Kidney epithelial cell (primary cell): ENCODE results near the gene HDHD2. TPM values are rescaled to one million over a fixed set of nuclear protein-coding genes. Genes with fewer than 3 reads are reported as not detected.

ENCODE experiments used
- DNase-seq: peaks from one replicate; pipeline ENCODE4 v3.0.0-alpha.2; 2010; ENCODE audit warnings: low read depth
- H3K27me3 ChIP-seq: 2 replicates; pipeline ENCODE4 v1.6.0; 2011; ENCODE audit warnings: low read length; ENCODE audit not compliant: control insufficient read depth, insufficient read depth
- H3K36me3 ChIP-seq: 2 replicates; pipeline ENCODE4 v1.5.1; 2011; ENCODE audit warnings: low read length; ENCODE audit not compliant: control insufficient read depth, insufficient read depth
- H3K4me3 ChIP-seq: 2 replicates; pipeline ENCODE4 v1.5.1; 2011; ENCODE audit warnings: low read depth, mild to moderate bottlenecking, control low read depth, low read length
- CTCF ChIP-seq: IDR thresholded peaks from 2 replicates; pipeline ENCODE4 v1.5.1; 2011; ENCODE audit warnings: mild to moderate bottlenecking, moderate library complexity, low read length, control low read depth, inconsistent platforms; ENCODE audit not compliant: insufficient read depth, poor library complexity, severe bottlenecking
- total RNA-seq: library from RNA; depleted of rRNA; stranded (reverse); fragments of >200 nt; gene quantifications from 2 replicates; pipeline ENCODE4 v1.2.3, GENCODE V29; 2015

Gene HDHD2
- total RNA-seq, 1 donor from 2014 or later, result 21.4 TPM

GRCh38 chr18:47151439-47151838 is 1.1 kb upstream of the HDHD2 start:
- no peaks in the 10 kb centered on the region for H3K36me3 ChIP-seq

DNA sequence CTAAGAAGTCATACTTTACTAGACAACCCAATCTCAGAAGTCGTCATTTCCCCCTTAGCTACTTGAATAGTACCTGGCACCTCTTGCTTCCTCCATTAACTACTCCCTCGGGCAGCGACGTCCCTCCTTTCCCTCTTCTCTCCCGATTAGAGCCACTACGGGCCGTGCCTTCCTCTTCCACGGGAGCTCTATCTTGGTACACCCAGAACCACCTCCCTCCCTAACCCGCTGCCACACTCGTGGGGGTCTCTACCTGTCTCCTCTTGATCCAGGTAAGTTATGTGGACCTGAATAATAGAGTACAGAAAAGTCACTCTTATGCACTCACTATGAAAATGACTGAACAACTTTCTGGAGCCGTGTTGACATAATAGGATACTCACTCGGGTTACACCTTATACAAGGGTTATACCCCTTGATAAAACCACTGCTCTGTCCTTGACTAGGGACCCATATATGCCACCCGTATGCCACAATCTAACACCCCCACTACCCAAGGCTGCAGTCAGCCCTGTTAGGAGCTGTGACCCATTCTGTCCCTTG is 595 bp upstream of the HDHD2 start:
- DNase-seq, result no peak

More at GRCh38 chr18:47151439-47151838, 1.1 kb upstream of the HDHD2 start:
- DNase-seq, result no peak
- Histone ChIP-seq H3K4me3 (peak overlapping the region; percentile 95), H3K27me3 (no peaks in the 10 kb centered on the region)
- no peak for TF ChIP-seq CTCF

DNA sequence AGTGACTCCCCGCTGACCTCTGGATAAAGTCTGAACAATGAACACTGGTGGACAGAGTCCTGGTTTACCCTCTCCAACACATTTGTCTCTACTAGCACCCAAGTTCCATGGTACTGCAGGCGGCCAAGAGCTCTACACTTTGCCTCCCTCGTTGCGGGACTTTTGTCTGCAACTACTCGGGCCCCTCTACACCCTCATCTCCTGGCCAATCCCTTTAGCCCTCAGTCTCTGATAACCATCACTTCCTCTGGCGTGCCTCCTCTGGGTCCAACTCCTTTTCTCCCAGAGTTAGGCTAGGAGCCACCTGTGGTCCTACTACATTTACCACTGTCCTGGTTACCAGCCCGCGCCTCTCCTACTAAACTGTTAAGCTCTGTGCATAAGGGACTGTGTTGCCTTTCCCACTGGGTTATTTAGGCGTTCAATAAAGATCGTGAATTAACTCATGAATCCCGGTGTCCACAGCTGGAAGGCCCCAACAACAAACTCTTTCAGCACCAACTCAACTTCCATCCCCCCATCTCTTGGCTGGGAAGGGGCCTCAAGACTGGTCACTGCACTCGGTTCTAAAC is 757 bp downstream of the HDHD2 start:
- no peak for DNase-seq
- peak overlapping the region; percentile 95 for H3K4me3 ChIP-seq
- TF ChIP-seq CTCF, result no peak
- no peaks in the 10 kb centered on the region for H3K27me3 ChIP-seq
- no peaks in the 10 kb centered on the region for H3K36me3 ChIP-seq

More for the DNA sequence above, 595 bp upstream of the HDHD2 start:
- Histone ChIP-seq H3K36me3 (no peaks in the 10 kb centered on the region), H3K27me3 (no peaks in the 10 kb centered on the region), H3K4me3 (peak overlapping the region; percentile 95)
- TF ChIP-seq CTCF, result no peak

DNA sequence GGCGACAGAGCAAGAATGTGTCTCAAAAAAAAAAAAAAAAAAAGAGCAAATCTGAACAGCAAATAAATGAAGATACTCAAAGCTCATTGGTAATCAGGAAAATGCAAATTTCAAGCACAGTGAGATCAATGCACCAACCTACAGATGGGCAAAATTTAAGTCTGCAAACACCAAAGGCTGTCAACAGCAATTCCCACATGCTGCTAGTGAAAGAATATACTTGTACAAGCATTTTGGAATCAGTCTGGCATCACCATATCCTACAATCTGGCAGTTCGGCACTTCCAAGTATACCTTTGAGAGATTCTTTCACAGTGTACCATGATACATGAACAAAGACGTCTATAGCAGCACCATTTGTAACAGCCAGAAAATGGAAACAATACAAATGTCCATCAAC is 4.1 kb downstream of the HDHD2 start:
- DNase-seq, result no peak
- H3K36me3 ChIP-seq, result no peaks in the 10 kb centered on the region
- H3K27me3 ChIP-seq, result no peaks in the 10 kb centered on the region
- no peak overlapping the region for H3K4me3 ChIP-seq
- no peak for TF ChIP-seq CTCF

GRCh38 chr18:47143899-47144485 is 6.3 kb downstream of the HDHD2 start:
- no peak overlapping the region for H3K4me3 ChIP-seq
- TF ChIP-seq CTCF, result no peak
- no peak for DNase-seq
- H3K27me3 ChIP-seq, result no peaks in the 10 kb centered on the region
- H3K36me3 ChIP-seq, result no peaks in the 10 kb centered on the region
